ENCODE measurements around the gene TBC1D2B. TPM values are rescaled to one million over a fixed set of nuclear protein-coding genes. Genes with fewer than 3 reads are reported as not detected.
"Not testable (repeated sequence)": the region's sequence is repeated elsewhere in the genome, so short reads cannot be mapped to it uniquely, and the experiment has no call there.

The TBC1D2B gene
- total RNA-seq, 1 donor from 2014 or later, result 10.6 TPM

DNA sequence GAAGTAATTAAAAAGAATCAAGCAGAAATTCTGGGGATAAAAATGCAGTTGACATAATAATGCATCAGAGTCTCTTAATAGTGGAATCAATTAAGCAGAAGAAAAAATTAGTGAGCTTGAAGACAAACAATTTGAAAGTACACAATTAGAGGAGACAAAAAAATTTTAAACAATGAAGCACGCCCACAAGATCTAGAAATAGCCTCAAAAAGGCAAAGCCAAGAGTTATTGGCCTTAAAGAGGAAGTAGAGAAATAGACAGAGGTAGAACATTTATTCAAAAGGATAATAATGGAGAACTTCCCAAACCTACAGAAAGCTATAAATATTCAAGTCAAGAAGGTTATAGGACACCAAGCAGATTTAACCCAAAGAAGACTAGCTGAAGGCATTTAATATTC is 113.3 kb downstream of the TBC1D2B start:
- FAIRE-seq (no peak), DNase-seq (ENCODE audit: low spot score in 2 of 2) (no peak)

DNA sequence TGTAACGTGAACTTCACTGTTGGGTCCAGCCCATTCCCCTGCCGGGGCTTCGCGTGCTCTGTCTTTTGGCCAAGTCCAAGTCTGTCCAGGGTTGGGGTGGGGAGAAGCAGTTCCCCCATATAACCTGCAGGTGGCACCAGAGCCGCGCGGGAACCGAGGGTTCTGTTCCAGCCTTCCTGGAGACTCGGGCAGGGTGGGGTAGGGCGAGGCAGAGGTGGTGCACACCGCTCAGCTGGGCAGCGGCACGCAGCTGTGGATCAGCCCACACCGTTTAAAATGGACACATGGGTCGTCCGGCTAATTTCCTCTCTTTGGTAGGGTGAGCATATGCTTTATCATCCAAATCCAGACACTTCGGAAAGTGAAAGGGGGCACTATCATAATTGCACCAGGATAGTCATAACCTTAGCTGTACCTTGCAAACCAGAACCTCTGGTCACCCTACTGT is 118.1 kb downstream of the TBC1D2B start:
- no peak for FAIRE-seq
- DNase-seq (ENCODE audit: low spot score in 2 of 2), result peak; percentile 49 to 80

DNA sequence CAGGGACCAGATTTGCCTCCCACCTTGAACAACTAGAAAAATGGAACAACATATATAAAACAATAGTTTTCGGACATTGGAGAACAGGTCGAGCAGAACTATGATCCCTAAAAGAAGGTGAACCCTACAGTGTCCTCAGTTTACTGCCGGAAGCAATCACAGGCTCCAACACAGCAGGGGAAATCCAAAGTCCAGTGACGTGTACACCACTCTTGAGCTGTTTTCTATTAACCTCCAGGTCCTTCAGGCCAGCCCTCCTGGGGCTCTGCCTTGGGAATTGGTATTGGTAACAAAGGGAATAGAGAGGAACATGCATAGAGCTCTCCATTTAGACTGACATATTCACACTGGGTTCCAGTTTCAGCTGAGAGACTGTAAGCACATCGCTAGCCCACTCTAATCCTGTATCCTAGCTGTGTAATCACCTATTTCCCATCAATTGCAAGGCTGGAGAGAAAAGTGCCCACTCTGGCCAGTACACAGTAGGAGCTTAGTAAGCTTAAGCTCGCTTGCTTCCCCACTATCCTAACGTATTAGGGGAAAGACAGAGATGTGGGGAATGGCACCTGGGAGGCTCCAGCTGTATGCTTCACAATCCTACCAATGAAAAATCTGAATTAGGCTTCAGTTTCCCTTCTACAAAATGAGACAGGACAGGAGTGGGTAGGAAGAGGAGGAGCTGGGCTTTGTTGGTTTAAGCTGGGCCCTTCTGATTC is 118.6 kb downstream of the TBC1D2B start:
- FAIRE-seq, result not testable (repeated sequence)

DNA sequence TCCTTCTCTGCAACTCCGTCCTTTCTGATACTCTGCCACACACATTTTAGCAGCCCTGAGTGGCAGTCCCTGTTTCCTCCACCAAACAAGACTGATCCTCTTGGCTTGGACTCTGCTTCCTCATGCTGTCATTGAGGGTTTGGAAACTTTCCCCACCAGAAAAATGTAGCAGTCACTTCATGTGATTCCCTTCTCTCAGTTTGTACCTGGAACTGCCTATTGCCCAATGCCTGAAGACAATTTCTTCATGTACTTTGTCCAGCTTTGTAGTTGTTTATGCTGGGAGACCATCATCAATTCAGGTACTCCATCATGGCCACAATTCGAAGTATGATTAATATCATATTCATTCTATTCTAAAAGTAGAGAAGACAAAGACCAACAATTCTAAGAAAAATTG is 119.5 kb downstream of the TBC1D2B start:
- not testable (repeated sequence) for DNase-seq (ENCODE audit: low spot score in 2 of 2); FAIRE-seq

More for the DNA sequence above, 118.6 kb downstream of the TBC1D2B start:
- not testable (repeated sequence) for DNase-seq (ENCODE audit: low spot score in 2 of 2)

DNA sequence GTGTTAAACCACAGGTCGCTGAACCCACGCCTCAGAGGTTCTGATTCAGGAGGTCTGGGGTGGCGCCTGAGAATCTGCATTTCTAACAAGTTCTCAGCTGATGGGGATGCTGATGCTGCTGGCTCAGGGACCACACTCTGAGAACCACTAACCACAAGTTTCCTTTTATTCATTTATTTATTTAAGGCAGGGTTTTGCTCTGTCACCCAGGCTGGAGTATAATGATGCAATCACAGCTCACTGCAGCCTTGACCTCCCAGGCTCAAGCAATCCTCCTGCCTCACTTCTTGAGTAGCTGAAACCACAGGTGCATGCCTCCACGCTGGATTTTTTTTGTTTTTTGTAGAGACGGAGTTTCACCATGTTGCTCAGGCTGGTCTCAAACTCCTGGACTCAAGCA is 123.6 kb downstream of the TBC1D2B start:
- FAIRE-seq; DNase-seq (ENCODE audit: low spot score in 2 of 2): not testable (repeated sequence)

DNA sequence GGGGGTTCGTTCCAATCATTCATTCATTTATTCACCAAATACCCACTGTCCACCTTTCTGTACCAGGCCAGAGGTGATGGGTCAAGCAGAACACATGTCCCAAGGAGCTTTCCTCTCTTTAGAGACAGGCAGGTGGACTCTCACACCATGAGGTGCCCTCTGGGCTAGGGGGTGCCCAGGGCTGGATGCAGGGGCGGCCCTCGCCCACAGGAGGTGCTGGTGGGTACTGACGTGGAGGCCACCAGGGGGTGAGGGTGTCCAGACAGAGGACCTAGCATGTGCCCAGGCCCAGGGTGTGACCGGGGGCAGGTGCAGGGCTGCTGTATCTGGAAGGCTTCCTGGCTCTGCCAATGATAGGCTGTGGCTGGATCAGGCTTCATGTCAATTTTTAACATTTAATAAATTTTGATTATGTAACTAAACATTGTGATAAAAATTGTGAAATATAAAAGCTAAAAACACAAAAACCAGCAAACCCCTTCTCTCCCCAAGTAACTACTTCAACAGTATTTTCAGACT is 124.5 kb downstream of the TBC1D2B start:
- not testable (repeated sequence) for DNase-seq (ENCODE audit: low spot score in 2 of 2); FAIRE-seq

DNA sequence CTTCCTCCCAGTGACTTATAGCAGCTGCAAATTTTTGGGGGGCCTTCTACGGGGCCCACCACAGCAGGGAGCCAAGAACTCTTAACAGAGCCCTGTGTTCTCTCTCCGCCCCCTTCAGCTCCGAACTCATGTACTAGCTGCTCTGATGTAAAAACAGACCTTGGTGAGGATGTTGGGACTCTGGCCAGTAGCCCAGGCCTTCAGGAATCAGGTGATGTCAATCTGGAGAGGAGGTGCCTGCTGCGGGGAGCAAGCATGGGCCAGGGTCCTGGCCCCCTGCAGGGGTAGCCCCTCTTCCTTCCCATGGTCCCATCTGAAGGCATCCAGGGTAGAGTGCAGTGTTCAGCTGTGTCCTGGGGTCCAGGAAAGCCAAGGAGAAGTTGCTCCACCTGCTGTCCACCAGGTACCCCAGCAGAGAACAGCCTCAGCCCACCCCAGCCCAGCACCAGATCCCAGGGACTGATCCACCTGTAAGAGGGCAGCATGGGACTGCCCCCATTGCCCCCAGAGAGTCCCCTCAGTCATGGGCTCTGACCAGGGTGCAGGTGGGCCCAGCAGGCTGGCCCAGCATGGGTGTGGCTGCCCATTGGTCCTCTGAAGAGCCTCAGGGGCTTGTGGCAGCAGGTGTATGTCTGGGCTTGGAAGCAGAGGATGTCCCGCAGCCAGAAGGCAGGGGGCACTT is 126.3 kb downstream of the TBC1D2B start:
- not testable (repeated sequence) for FAIRE-seq; DNase-seq (ENCODE audit: low spot score in 2 of 2)

DNA sequence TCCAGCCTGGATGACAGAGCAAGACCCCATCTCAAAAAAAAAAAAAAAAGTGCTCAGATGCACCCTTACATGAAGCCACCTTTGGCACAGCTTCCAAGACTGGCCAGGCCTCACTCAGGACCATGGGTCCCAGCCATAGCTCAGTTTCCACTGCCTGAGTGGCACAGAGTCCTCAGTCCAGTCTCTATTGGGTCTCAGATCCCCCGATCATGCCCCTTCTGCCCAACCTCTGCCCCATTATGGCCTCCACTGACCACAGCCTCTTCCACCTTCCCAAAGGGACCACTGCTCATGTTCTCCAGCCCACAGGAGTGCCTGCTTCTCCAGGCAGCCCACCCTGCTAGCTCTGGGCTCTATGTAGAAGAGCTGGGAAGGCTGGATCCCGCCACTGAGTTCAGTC is 127.0 kb downstream of the TBC1D2B start:
- not testable (repeated sequence) for FAIRE-seq; DNase-seq (ENCODE audit: low spot score in 2 of 2)

DNA sequence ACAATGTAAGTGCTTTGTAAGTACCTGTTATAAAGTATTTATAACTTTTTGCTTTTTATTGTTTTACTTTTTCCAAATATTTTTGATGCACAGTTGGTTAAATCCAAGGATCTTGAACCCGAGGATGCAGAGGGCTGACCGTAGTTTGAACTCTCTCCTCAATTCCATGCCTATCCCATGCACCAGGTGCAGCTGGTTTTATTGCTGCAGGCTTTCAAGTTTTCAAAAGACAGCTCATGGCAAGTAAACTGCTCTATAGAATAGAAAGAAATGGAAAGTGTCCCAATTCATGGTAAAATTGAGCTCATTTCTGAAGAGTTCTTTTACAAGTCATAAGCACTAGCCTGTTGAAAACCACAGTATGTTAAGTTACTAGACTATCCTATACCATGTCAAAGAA is 131.9 kb downstream of the TBC1D2B start:
- FAIRE-seq (no peak), DNase-seq (ENCODE audit: low spot score in 2 of 2) (no peak)

Small RNAs within 50 kb of the gene (small RNA-seq; reads per million reads assigned to genes)
- not detected for gene RF00092

Other genes starting within 250 kb of the TBC1D2B start
- not detected for gene SH2D7, start 14.8 kb upstream of the TBC1D2B start, total RNA-seq
- 25.7 TPM for gene CIB2, start 53.7 kb upstream of the TBC1D2B start, total RNA-seq
- gene IDH3A, start 71.7 kb upstream of the TBC1D2B start, total RNA-seq, result 46.1 TPM
- gene ACSBG1, start 156.9 kb upstream of the TBC1D2B start, total RNA-seq, result 2.9 TPM
- gene DNAJA4, start 186.9 kb upstream of the TBC1D2B start, total RNA-seq, result 29.8 TPM
- gene SKIC8, start 221.9 kb upstream of the TBC1D2B start, total RNA-seq, result 53.0 TPM